Measurements from ENCODE around the gene SERPINB12.

SERPINB12 gene

DNA sequence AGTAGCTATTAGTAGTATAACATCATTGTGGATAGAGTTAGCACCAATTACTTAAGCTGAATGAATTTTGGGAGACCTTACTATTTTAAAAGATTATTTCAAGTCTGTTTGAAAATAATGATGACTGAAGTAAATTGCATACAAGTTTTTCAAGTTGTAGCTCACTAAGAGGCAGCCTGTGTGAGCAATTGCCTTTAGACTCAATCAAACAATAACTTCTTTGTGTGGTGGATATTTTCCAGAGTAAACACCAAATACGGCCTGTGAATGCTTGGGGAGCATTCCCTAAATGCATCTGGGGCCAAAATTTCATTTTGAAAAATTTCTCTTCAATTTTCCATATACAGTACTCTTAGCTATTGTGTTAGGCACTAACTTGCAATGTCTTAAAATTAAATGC is 7.9 kb downstream of the SERPINB12 start:
- no peak for DNase-seq (ENCODE audit: low read depth in 3 of 3)

DNA sequence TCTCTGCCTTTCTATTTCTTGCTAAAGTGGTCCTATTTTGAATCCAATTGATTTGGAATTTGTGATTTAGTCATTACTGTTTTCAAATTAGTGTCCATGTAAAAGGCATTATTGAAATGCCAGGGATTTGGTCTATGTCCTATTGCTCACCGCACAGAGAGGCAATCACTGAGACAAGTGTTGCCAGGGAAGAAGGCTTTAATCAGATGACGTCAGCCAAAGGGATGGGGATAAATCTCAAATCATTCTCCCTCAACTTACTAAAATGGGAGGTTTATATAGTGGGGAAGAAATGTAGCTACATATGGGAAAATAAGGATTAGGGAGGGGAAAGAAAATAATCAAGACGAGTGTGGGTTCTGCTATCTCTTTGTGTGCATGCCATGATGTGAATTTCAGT is 9.6 kb downstream of the SERPINB12 start:
- no peak for DNase-seq (ENCODE audit: low read depth in 3 of 3)

DNA sequence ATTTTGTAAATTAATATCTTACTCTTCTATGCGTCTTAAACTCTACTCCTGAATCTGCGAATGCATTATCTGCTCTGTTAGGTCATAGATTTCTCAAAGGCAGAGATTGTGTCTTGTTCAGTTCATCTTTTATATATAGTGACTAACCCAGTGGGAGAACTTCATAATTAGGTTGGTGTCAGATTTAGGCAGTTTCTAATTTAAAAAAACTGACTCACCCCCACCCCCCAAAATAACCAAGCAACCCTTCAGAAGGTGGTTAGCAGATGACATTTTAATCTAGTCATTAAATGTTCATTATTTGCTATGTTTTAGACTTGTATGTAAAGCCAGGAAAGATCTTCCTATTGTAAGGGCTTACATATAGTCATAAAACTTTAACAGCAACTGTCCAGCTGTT is 10.4 kb downstream of the SERPINB12 start:
- no peak for DNase-seq (ENCODE audit: low read depth in 3 of 3)

DNA sequence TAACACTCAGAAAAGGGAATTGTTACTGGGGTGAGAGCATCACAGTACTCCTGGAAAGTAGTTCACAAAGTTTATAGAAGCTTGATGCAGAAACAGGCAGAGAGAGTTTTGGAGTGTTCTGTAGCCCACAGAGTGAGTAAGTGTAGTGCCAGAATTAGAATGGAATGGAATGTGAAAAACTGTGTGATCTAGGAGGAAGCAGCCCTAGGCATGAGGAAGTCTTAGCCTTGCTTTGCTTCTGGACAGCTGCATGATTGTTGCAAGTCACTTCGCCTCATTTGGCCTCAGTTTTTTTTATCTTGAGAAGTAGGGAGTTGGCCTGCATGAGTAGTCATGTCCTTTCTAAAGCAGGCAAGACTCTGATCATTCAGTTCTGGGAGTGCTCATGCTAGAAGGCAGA is 10.9 kb downstream of the SERPINB12 start:
- no peak for DNase-seq (ENCODE audit: low read depth in 3 of 3)

DNA sequence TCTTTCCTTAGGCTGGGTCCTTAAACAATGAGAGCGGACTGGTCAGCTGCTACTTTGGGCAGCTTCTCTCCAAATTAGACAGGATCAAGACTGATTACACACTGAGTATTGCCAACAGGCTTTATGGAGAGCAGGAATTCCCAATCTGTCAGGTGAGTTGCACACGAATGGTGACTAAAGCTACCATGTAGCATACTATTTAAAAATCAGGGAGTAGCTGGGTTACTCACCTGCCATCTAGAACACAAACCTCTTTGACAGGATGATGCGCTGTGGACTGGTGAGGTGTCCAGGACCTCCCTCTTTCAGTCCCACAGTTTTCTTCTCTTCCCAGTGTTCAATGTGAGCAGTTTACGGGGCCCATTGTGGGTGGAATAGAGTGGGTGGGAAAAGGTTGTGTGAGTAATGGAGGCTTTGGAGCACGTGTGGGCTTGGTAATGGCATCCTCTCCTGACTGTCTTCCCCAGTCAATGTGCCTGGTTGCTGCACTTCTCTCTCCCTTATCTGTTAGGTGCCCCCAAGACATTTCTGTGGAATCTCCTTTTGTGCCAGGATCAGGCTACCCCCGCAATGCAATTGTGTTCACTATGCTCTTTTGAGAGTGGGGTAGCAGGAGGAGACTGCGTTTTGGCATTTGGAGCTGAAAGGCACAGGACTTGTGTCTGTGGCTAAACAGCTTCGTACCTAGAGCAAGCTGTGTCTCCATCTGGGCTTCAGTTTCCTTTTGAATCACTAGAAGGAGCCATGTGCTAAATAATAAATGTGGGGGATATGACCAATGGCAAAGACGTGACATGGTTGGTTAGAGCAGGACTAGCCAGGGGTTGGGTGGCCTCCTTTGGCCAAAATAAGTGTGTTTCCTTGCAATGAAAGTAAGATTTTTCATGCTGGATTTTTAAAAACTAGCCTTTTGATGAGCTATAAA is 17.7 kb downstream of the SERPINB12 start:
- no peak for DNase-seq (ENCODE audit: low read depth in 3 of 3)

DNA sequence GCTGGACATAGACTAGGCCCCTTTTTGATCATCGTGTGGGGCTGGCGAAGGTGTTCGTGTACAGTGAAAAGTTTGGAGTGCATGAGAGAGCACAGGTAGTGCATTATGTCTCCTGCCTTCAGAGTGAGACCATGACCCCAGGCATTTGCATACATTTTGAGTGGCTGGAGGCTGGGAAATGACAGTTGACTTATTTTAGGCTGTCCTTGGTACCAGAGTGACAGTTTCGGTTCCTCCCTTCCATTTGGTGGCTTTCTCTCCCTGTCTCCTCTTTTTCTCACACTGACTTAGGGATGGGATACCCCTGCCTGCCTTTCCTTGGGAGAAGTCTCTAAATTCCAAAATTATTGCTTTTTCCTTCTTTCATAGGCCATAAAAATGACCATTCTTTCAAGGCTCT is 20.1 kb downstream of the SERPINB12 start:
- no peak for DNase-seq (ENCODE audit: low read depth in 3 of 3)

DNA sequence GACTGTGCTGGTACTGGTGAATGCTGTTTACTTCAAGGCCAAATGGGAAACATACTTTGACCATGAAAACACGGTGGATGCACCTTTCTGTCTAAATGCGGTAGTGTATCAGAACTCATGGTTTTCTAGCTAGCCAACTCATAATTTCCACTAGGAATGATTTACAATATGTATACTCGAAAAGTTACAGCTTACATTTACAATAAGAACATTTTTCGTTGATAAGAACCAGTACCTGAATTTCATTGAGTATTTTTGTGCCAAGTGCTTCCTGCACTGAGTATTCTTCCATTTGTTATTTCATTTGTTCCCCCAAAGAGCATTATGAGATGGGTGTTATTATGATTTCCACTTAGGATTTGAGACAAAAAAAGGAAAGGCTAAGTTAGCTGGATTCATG is 21.9 kb downstream of the SERPINB12 start:
- no peak for DNase-seq (ENCODE audit: low read depth in 3 of 3)

DNA sequence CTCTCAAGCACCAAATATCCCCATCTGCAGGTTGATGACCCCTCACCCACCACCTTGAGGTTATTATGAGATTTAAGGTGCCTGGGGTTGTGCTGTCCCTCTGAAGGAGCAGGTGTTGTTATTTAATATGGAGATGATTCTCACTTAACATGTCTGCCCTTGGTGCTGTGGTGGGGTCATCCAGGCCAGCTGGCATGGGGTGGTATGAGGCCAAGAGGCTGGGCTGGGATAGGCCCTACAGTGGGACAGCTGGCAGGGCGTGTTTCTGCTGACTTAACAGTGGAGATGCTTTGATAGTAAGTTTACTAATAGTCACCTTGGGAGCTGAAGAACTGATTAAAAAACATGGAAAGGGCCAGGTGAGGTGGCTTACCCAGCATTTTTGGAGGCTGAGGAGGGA is 22.4 kb downstream of the SERPINB12 start:
- DNase-seq (ENCODE audit: low read depth in 3 of 3) = no peak

DNA sequence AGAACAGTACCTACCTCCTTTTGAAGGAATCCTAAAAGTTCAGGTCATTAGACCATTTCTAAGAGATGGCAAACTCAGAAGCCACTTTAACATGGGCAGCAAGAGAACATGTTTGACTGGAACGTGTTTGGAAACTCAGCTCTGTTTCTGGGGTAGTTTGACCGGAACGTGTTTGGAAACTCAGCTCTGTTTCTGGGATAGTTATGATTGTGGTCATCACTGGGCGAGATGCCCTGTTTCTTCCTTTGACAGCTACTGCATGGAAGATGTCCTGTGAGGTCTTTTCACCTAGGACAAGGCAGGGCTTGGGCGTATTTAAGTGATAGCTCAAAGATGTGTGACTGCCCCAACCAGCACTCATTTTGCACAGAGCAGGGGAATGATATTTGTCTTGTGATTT is 25.1 kb downstream of the SERPINB12 start:
- DNase-seq (ENCODE audit: low read depth in 3 of 3) = no peak

DNA sequence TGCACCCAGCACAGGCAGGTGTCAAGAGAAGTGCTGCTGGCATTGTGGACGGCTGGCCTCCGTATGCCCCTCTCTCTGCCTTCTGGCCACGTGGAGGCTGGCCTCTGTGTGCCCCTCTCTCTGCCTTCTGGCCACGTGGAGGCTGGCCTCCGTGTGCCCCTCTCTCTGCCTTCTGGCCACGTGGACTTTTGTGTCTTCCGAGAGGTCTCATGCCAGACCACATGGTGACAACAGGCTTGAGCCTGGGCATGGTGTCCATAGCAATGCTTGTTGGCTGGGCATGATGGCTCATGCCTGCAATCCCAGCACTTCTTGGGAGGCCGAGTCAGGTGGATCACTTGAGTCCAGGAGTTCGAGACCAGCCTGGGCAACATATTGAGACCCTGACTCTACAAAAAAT is 25.7 kb downstream of the SERPINB12 start:
- no peak for DNase-seq (ENCODE audit: low read depth in 3 of 3)

DNA sequence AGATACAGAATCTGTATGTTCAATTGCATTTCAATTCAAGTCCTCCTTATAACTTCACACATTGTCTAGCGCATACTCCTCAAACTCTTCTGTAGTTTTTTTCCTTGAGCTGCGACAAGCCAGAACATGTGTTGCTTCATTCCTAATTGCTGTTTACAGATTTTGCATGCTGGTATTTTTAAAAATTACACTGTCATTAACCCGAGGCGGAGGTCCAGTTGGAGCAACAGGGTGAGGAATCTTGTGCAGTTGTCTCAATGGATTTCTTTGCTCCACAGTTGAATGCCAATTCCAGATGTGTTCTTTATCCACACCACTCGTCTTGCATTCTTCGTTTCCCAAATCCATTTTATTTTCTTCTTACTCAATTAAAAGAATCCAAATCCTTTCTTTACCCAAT is 28.6 kb downstream of the SERPINB12 start:
- DNase-seq (ENCODE audit: low read depth in 3 of 3) = no peak

DNA sequence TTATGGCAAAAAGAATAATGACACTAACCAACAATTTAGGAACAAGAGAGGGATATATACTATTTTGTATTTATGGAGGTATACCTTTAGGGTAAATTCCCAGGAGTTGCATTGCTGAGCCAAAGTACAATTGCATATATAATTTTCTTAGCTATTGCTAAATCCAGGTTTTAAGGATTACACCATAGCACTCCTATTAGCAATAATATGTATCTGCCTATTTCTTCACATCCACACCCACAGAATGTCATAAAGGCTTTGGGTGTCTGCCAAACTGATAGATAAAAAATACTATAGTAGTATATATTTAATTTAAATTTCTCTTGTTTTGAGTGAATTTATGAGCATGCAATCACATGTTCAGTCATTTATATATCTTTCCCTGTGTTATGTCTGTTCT is 33.5 kb downstream of the SERPINB12 start:
- no peak for DNase-seq (ENCODE audit: low read depth in 3 of 3)

DNA sequence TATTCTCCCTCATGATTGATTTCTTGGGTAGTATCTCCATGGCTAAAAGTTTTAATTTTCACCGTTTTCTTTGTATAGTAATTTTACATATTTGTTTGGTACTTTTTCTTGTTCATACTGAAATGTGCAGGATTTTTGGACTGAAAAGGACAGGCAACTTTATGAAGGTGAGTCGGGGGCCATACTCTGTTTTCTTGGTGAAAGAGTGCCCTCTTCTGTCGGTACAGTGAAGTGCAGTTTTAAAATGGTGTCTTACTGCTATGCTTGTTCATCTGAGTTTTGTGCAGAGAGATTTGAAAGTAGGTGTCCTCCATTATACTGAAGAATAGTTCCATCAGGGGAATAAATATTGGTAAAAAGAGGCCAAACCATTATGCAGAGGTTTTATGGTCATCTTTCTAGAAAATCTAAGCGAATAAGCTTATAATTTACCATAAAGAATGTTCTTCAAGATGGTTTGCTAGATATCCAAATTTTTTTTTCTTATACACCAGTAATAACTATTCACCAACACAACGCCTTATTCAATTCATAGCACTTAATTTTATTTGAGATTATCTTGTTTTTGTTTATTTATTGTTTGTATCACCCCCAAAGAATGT is 36.3 kb downstream of the SERPINB12 start:
- no peak for DNase-seq (ENCODE audit: low read depth in 3 of 3)

DNA sequence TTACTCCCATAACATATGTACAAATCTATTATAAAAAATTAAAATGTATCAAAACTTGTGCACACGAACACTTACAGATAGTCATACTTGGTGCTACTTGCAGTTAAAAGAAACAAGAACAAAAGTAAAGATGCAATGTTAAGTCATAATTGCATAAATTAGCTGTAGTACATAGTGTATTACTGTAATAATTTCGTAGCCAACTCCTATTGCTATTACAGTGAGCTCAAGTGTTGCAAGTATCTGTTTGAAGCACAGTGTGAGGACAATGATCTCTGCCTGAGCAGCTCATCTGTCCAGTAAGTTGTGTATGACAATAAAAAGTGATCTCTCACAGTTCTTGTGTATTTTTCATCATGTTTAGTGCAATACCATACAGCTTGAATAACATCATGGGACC is 37.4 kb downstream of the SERPINB12 start:
- no peak for DNase-seq (ENCODE audit: low read depth in 3 of 3)

DNA sequence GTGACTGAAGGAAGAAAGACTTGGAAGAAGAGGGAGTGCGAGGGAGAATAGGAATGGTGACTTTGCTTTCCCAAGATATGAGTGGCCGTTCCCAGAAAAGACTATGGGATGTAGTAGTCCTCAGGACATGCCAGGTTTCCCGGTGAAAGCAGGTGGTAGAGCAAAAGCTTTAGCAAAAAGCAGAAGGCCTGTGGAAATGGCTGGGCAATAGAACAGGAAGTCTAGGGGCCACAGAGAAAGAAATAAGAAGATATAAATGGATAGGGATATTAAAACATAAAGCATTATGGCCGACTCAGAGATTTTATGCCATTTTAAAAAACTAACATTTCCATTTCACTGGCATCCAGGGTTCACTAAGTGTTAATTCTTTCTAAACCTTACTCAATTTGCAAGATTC is 43.8 kb downstream of the SERPINB12 start:
- DNase-seq (ENCODE audit: low read depth in 3 of 3) = no peak

DNA sequence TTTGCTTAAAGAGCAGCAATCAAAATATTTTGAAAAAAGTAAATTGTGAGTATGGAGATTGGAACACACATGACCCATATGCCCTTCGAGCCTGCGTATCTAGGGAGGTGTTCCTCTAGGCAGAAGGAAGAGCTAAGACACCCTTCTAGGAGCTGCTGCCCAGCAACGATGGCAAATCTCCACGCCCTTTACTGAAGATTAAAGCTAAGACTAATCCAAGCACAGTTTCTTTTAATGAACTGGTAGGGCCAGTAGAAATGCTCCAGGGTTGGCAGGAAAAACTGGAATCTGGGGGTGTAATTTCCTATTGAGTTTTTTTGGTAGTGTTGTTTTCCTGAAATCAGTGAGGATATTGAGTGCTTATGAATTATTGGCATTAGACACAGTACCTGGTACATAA is 44.3 kb downstream of the SERPINB12 start:
- no peak for DNase-seq (ENCODE audit: low read depth in 3 of 3)

DNA sequence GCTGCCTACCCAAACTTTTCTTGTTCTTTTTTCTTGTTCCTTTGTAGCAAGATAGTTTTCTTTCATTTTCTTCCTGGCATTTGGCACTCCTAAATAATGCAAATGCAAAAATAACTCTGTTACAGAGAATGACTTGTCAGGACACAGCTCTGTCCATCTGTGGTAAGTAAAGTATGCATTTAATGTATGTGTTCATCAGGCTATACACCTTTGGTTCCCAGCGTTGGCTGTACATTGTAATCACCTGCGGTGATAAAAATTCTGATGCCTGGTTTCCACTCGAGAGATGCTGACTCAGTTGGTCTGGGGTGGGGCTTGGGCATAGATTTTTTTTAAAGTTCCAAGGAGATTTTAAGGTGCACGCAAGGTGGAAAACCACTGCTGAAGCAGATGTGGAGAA is 44.8 kb downstream of the SERPINB12 start, which contains the start of gene SERPINB13:
SERPINB13 (plus strand) TSS at position 378 of the 400 bp plus-strand sequence. CDS start 1,325 bp downstream, outside the sequence.
- DNase-seq (ENCODE audit: low read depth in 3 of 3) = no peak

DNA sequence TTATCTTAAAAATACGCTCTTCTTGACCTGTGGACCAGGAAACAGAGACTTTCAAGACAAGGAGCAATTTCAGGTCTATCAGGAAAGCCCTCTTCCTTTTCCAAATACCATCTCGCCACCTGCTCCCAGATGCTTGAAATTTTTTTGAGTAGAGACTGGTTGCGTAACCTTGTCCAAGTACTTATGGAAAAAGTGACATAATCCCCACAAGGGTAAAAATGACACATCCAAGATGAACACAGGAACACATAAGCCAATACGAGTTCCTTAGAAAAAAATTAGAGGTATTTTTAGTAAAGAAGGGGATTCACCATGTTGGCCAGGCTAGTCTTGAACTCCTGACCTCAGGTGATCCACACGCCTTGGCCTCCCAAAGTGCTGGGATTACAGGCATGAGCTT is 46.7 kb downstream of the SERPINB12 start:
- DNase-seq (ENCODE audit: low read depth in 3 of 3) = no peak

DNA sequence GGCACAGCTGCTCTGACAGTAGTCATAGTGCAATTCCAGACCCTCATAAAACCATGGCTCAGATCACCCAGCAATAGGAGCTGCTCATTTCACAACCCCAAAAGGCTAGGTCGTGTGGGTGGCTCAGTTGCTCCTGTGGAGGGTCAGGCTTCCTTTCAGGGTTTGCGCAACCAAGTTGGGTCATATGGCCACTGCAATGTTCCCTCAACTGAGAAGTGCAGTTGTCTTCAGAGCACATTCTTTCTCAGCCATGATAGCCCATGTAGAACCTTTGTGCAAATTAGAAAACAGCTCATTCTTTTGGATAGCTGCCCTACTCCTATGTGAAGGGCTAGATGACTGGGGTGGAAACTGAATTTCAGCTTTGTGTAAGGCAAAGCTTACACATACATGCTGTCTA is 48.2 kb downstream of the SERPINB12 start:
- DNase-seq (ENCODE audit: low read depth in 3 of 3) = no peak

DNA sequence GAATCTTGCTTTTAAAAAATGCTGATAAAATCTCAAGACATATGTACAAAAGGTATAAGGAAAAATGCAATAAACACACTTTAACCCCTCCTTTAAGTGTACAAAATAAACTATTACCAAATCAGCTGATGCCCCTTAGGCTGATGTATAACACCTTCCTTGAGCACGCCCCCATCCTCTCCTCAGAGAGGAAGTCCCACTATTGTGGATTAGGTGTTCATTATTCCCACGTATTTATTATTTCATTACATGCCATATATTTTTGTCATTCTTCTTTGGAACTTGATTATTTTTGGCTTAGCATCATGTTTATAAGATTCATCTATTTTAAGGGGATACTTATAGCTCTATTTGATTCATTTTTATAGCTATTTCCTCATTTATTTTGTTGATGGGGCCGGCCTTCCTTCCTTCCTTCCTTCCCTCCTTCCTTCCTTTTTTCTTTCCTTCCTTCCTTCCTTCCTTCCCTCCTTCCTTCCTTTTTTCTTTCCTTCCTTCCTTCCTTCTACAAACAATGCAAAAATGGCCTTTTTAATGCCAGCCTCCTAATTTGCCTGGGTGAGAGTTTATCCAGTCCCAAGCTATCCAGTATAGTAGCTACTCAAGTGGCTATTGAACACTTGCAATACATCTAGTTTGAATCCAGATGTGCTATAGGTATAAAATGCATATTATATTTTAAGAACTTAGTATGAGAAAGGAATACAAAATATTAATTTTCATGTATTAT is 49.0 kb downstream of the SERPINB12 start:
- DNase-seq (ENCODE audit: low read depth in 3 of 3) = no peak

DNA sequence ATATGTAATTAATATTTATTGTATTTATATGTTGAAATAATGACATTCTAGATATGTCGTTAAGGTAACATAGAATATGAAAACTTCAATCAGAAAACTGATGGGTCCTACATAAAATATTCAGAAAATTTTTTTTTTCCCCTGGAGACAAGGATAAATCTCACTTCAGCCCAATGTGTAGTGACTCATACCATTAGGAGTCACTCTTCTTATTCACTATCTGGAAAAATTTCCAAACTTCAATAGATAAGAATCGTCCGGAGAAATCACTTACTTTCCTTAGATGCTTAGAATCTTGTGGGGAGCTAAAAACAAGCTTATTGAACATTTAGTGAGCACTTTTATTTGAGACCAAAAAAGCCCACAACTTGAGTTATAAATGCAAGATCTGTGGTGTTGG is 49.6 kb downstream of the SERPINB12 start:
- DNase-seq (ENCODE audit: low read depth in 3 of 3) = no peak

DNA sequence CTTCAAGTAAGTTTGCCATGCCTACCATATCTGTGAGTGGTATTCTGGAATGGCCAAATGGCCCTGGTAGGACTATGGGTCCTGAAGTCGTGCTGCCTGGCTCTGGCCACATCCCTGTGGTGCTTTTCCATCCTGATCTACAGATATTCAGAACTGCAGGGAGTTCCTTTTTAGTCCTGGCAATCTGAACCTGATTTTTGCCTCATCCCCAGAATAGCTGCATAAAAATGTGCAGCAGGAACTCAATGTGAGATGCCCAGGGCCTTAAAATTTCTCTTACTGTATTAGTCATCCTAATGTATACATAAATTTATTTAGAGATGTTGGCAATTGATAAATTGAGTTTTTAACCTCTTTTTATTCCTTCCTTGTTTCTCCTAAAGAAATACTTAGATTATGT is 50.3 kb downstream of the SERPINB12 start:
- DNase-seq (ENCODE audit: low read depth in 3 of 3) = no peak

DNA sequence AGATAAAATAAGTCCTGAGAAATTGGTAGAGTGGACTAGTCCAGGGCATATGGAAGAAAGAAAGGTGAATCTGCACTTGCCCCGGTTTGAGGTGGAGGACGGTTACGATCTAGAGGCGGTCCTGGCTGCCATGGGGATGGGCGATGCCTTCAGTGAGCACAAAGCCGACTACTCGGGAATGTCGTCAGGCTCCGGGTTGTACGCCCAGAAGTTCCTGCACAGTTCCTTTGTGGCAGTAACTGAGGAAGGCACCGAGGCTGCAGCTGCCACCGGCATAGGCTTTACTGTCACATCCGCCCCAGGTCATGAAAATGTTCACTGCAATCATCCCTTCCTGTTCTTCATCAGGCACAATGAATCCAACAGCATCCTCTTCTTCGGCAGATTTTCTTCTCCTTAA is 54.8 kb downstream of the SERPINB12 start:
- no peak for DNase-seq (ENCODE audit: low read depth in 3 of 3)

Measured in stimulated activated CD4-positive, alpha-beta T cell treated with anti-CD3 and anti-CD28 coated beads, TNF-alpha, amount 100 ng/mL, for 4 hours (primary cell).